CD14-positive monocyte (primary cell): ENCODE results near the gene PLA2G6. TPM values are rescaled to one million over a fixed set of nuclear protein-coding genes. Genes with fewer than 3 reads are reported as not detected.
A peak's percentile ranks its signal among the peaks of the same experiment; 100 is the strongest.

Experiments
- DNase-seq, 3 donors: peaks; one replicate each; pipeline ENCODE4 v3.0.0-alpha.2; 2011 to 2022
- H2AFZ ChIP-seq: 2 replicates; pipeline ENCODE4 v1.6.0; 2012; ENCODE audit warnings: mild to moderate bottlenecking, low read depth, low read length, inconsistent platforms; ENCODE audit not compliant: insufficient read depth, poor library complexity, severe bottlenecking
- H3K27ac ChIP-seq, 2 donors: 1 replicate in 1 of 2; 2 replicates in 1 of 2; pipeline ENCODE4 v1.5.1; 2012 to 2013; ENCODE audit warnings: low read length in 2 of 2, control low read depth in 1 of 2, inconsistent platforms in 1 of 2, low read depth in 1 of 2, mild to moderate bottlenecking in 1 of 2
- H3K27me3 ChIP-seq, 2 donors: one replicate each; pipeline versions ENCODE4 v1.6.0 to v1.6.1; 2011 to 2013; ENCODE audit warnings: low read length in 2 of 2; ENCODE audit not compliant: control insufficient read depth in 2 of 2, insufficient read depth in 2 of 2
- H3K36me3 ChIP-seq, 2 donors: replicated peaks in 1 of 2; 1 replicate in 1 of 2; 2 replicates in 1 of 2; pipeline versions ENCODE4 v1.5.1 to v1.6.1; 2012 to 2013; ENCODE audit warnings: low read length in 2 of 2, control low read depth in 1 of 2, inconsistent platforms in 1 of 2, mild to moderate bottlenecking in 1 of 2; ENCODE audit not compliant: insufficient read depth in 2 of 2, control insufficient read depth in 1 of 2
- H3K4me1 ChIP-seq, 2 donors: 1 replicate in 1 of 2; 2 replicates in 1 of 2; pipeline versions ENCODE4 v1.5.1 to v1.6.1; 2012 to 2013; ENCODE audit warnings: low read length in 2 of 2, control low read depth in 1 of 2, inconsistent platforms in 1 of 2, mild to moderate bottlenecking in 1 of 2, moderate library complexity in 1 of 2; ENCODE audit not compliant: insufficient read depth in 2 of 2, control insufficient read depth in 1 of 2
- H3K4me2 ChIP-seq: replicated peaks from 2 replicates; pipeline ENCODE3; 2012; ENCODE audit warnings: low read length, moderate library complexity, mild to moderate bottlenecking; ENCODE audit not compliant: poor library complexity, severe bottlenecking; ENCODE audit errors: extremely low read depth
- H3K4me3 ChIP-seq, 3 experiments: fragments of 200-600 bp in 1 of 3; sonication (generic) in 1 of 3; replicated peaks in 1 of 3; 1 replicate in 2 of 3; 2 replicates in 1 of 3; pipeline ENCODE4 v1.5.1; 2011 to 2013; ENCODE audit warnings: low read length in 3 of 3, mild to moderate bottlenecking in 3 of 3, control low read depth in 2 of 3, low read depth in 2 of 3, inconsistent platforms in 1 of 3, moderate library complexity in 1 of 3
- H3K79me2 ChIP-seq: 2 replicates; pipeline ENCODE4 v1.6.0; 2012; ENCODE audit warnings: mild to moderate bottlenecking, control low read depth, inconsistent platforms, low read length, moderate library complexity; ENCODE audit not compliant: insufficient read depth
- H3K9ac ChIP-seq: 2 replicates; pipeline ENCODE4 v1.6.0; 2017; ENCODE audit warnings: low read length, mild to moderate bottlenecking; ENCODE audit not compliant: insufficient read depth, poor library complexity, severe bottlenecking
- H3K9me3 ChIP-seq, 2 donors: replicated peaks in 1 of 2; 1 replicate in 1 of 2; 2 replicates in 1 of 2; pipeline versions ENCODE4 v1.5.1 to v1.6.1; 2012 to 2013; ENCODE audit warnings: low read length in 2 of 2, control low read depth in 1 of 2; ENCODE audit not compliant: control insufficient read depth in 1 of 2, insufficient read depth in 1 of 2
- H4K20me1 ChIP-seq: 2 replicates; pipeline ENCODE4 v1.6.0; 2012; ENCODE audit warnings: mild to moderate bottlenecking, low read length, control low read depth, moderate library complexity; ENCODE audit not compliant: insufficient read depth
- H3K27ac Mint-ChIP-seq, 7 donors: one replicate each; pipeline ENCODE4 v1.8.0; 2020; ENCODE audit warnings: mild to moderate bottlenecking in 7 of 7, mixed read lengths in 7 of 7, moderate library complexity in 6 of 7, inconsistent platforms in 2 of 7
- H3K27me3 Mint-ChIP-seq, 3 donors: one replicate each; pipeline ENCODE4 v1.8.0; 2021 to 2022; ENCODE audit warnings: low read depth in 3 of 3, mild to moderate bottlenecking in 3 of 3, mixed read lengths in 3 of 3, moderate library complexity in 3 of 3, inconsistent platforms in 1 of 3
- H3K36me3 Mint-ChIP-seq, 2 donors: one replicate each; pipeline ENCODE4 v1.8.0; 2020; ENCODE audit warnings: mixed read lengths in 2 of 2, inconsistent platforms in 1 of 2, mild to moderate bottlenecking in 1 of 2
- H3K4me1 Mint-ChIP-seq: one replicate; pipeline ENCODE4 v1.8.0; 2020; ENCODE audit warnings: mild to moderate bottlenecking, mixed read lengths
- H3K4me3 Mint-ChIP-seq, 2 donors: one replicate each; pipeline ENCODE4 v1.8.0; 2020; ENCODE audit warnings: mild to moderate bottlenecking in 2 of 2, mixed read lengths in 2 of 2, moderate library complexity in 1 of 2
- H3K9me3 Mint-ChIP-seq, 7 donors: one replicate each; pipeline ENCODE4 v1.8.0; 2020 to 2022; ENCODE audit warnings: mixed read lengths in 7 of 7, mild to moderate bottlenecking in 6 of 7, moderate library complexity in 6 of 7, inconsistent platforms in 2 of 7
- WGBS: methylation state at CpG from one replicate; pipeline ENCODE4 v1.1.5; 2013; ENCODE audit warnings: missing lambda C conversion rate; ENCODE audit not compliant: insufficient coverage; 5-methylcytosine and 5-hydroxymethylcytosine counted together
- intact Hi-C, 2 donors: fragments of 100-400 bp; cut with micrococcal nuclease; formaldehyde crosslinking; loops; one replicate each; pipeline versions ENCODE4 v1.15.0 to v1.15.1; 2023
- polyA plus RNA-seq, 3 donors: library from polyadenylated mRNA; depleted of rRNA in 1 of 3; unstranded in 2 of 3; stranded (reverse) in 1 of 3; fragments of 300-500 nt in 2 of 3; fragments of >200 nt in 1 of 3; fragmentation: Illumina TruSeq in 2 of 3; gene quantifications; 1 replicate in 2 of 3; 2 replicates in 1 of 3; pipeline ENCODE4 v1.2.3, GENCODE V29; 2012 to 2021
- TF ChIP-seq, protein P1 (sequence below): fragments of 200-600 bp; IDR thresholded peaks from one replicate; pipeline ENCODE4 v1.8.0; 2022; ENCODE audit warnings: antibody characterized with exemption, mild to moderate bottlenecking

Gene PLA2G6
- polyA plus RNA-seq, 3 donors, result 0.43 to 8.3 (median 0.62) TPM

DNA sequence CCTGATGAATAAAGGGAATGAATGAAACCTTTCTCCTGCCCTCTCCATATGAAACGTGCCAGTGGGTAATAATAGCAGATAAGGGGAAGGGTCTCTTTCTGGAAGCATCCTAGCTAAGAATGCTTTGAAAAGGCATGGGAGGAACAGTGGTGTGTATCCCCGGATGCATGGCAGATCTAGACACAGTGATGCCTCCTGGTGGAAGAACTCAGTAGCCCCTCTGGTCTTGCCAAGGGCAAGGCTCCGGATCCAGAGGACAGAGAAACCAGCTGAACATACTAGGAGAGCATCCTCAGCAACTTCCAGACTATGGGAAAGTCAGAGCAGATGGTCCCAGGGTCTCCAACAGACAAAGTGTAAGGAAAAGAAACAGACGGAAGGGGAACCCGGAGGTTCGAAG is 77.5 kb downstream of the PLA2G6 start:
- H3K9ac ChIP-seq, result no peak overlapping the region
- Mint-ChIP-seq H3K4me3 (no peak overlapping the region), H3K36me3 (no peaks in the 10 kb centered on the region), H3K27me3 (peaks cover 2 to 10% (median 4%) of the 10 kb centered on the region in 3 donors), H3K27ac (no peak overlapping the region), H3K9me3 (peaks cover 0 to 1% (median 0%) of the 10 kb centered on the region in 7 donors), H3K4me1 (no peaks in the 10 kb centered on the region)
- TF ChIP-seq, protein P1, sequence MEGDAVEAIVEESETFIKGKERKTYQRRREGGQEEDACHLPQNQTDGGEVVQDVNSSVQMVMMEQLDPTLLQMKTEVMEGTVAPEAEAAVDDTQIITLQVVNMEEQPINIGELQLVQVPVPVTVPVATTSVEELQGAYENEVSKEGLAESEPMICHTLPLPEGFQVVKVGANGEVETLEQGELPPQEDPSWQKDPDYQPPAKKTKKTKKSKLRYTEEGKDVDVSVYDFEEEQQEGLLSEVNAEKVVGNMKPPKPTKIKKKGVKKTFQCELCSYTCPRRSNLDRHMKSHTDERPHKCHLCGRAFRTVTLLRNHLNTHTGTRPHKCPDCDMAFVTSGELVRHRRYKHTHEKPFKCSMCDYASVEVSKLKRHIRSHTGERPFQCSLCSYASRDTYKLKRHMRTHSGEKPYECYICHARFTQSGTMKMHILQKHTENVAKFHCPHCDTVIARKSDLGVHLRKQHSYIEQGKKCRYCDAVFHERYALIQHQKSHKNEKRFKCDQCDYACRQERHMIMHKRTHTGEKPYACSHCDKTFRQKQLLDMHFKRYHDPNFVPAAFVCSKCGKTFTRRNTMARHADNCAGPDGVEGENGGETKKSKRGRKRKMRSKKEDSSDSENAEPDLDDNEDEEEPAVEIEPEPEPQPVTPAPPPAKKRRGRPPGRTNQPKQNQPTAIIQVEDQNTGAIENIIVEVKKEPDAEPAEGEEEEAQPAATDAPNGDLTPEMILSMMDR, result no peak
- intact Hi-C loops, result no loop called here
- H3K36me3 ChIP-seq, result no peaks in the 10 kb centered on the region
- DNase-seq, result peak in 1 of 3 donors; percentile 2
- H3K9me3 ChIP-seq, result no peaks in the 10 kb centered on the region
- H3K27me3 ChIP-seq, result no peaks in the 10 kb centered on the region
- H2AFZ ChIP-seq, result no peak overlapping the region
- no peaks in the 10 kb centered on the region for H3K79me2 ChIP-seq
- no peaks in the 10 kb centered on the region for H3K4me1 ChIP-seq
- 56% methylated on average over 1 of the region's 6 CpGs for WGBS
- H4K20me1 ChIP-seq, result no peaks in the 10 kb centered on the region
- H3K4me3 ChIP-seq, result no peak overlapping the region
- H3K4me2 ChIP-seq, result no peak overlapping the region
- no peak overlapping the region for H3K27ac ChIP-seq

DNA sequence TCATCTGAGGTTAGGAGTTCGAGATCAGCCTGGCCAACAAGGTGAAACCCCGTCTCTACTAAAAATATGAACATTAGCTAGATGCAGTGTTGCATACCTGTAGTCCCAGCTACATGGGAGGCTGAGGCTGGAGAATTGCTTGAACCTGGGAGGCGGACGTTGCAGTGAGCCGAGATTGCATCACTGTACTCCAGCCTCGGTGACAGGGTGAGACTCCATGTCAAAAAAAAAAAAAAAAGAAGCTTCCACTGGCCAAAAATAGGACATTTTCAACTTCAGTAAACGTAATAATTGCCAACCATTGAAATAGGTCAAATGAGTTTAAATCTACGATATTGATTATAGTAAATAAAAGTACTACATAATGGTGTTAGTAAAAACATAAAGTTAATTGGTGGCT is 78.0 kb downstream of the PLA2G6 start:
- H3K9ac ChIP-seq, result no peak overlapping the region
- intact Hi-C loops, result no loop called here
- H2AFZ ChIP-seq, result no peak overlapping the region
- Mint-ChIP-seq H3K9me3 (no peaks in the 10 kb centered on the region), H3K4me3 (no peak overlapping the region), H3K27me3 (peaks cover 2 to 10% (median 4%) of the 10 kb centered on the region in 3 donors), H3K36me3 (no peaks in the 10 kb centered on the region), H3K4me1 (no peaks in the 10 kb centered on the region), H3K27ac (no peak overlapping the region)
- no peak overlapping the region for H3K4me2 ChIP-seq
- TF ChIP-seq, protein P1, result no peak
- no peak overlapping the region for H3K27ac ChIP-seq
- no peaks in the 10 kb centered on the region for H3K79me2 ChIP-seq
- no peak for DNase-seq
- no peaks in the 10 kb centered on the region for H4K20me1 ChIP-seq
- H3K9me3 ChIP-seq, result no peaks in the 10 kb centered on the region
- no peaks in the 10 kb centered on the region for H3K36me3 ChIP-seq
- H3K4me3 ChIP-seq, result no peak overlapping the region
- no peaks in the 10 kb centered on the region for H3K4me1 ChIP-seq
- no CpG with 5 or more reads among the region's 8 CpGs for WGBS
- H3K27me3 ChIP-seq, result no peaks in the 10 kb centered on the region
